Mesodermal cell (in vitro differentiated cells): ENCODE measurements around the gene PCDH9.

ENCODE experiments used
- H3K27ac ChIP-seq: 2 replicates; pipeline ENCODE4 v1.7.0; 2013; ENCODE audit warnings: mild to moderate bottlenecking, low read depth, low read length, moderate library complexity; ENCODE audit not compliant: severe bottlenecking
- H3K36me3 ChIP-seq: 2 replicates; pipeline ENCODE4 v1.7.1; 2013; ENCODE audit warnings: mild to moderate bottlenecking, low read length, moderate library complexity; ENCODE audit not compliant: control insufficient read depth, insufficient read depth
- H3K4me1 ChIP-seq: one replicate; pipeline ENCODE4 v1.7.1; 2013; ENCODE audit warnings: mild to moderate bottlenecking, low read length; ENCODE audit not compliant: insufficient read depth, control insufficient read depth, poor library complexity, severe bottlenecking
- H3K4me3 ChIP-seq: 2 replicates; pipeline ENCODE4 v1.7.0; 2013; ENCODE audit warnings: low read length, control low read depth, mild to moderate bottlenecking; ENCODE audit not compliant: insufficient read depth, poor library complexity, severe bottlenecking; ENCODE audit errors: extremely low read depth
- H3K9me3 ChIP-seq: 2 replicates; pipeline ENCODE4 v1.7.1; 2013; ENCODE audit warnings: mild to moderate bottlenecking, low read length, moderate library complexity; ENCODE audit not compliant: control insufficient read depth
- WGBS, 2 experiments: methylation state at CpG; one replicate each; pipeline ENCODE4 v1.1.5; 2013; ENCODE audit warnings: missing lambda C conversion rate in 2 of 2; ENCODE audit not compliant: insufficient coverage in 2 of 2; 5-methylcytosine and 5-hydroxymethylcytosine counted together

PCDH9 gene

GRCh38 chr13:66675620-66676019, 554.5 kb downstream of the PCDH9 start:
- no peak overlapping the region for H3K27ac ChIP-seq
- H3K36me3 ChIP-seq = no peaks in the 10 kb centered on the region
- H3K4me1 ChIP-seq = no peaks in the 10 kb centered on the region
- 89 to 97% methylated on average over 3 to 4 of the region's 4 CpGs for WGBS, 2 experiments
- no peak overlapping the region for H3K4me3 ChIP-seq
- H3K9me3 ChIP-seq = no peaks in the 10 kb centered on the region

- no peaks in the 10 kb centered on the region for H3K9me3 ChIP-seq
- no peak overlapping the region for H3K4me3 ChIP-seq
- WGBS, 2 experiments = 80% methylated on average over 1 of the region's 1 CpG; no CpG with 5 or more reads in 1 of the 2 experiments
- H3K36me3 ChIP-seq = no peaks in the 10 kb centered on the region
- H3K27ac ChIP-seq = no peak overlapping the region
- no peaks in the 10 kb centered on the region for H3K4me1 ChIP-seq
Measured at GRCh38 chr13:66673401-66673800, 556.7 kb downstream of the PCDH9 start.

- H3K36me3 ChIP-seq = no peaks in the 10 kb centered on the region
- WGBS, 2 experiments = 51 to 67% methylated on average over 2 to 3 of the region's 5 CpGs
- peak overlapping the region; percentile 50 for H3K27ac ChIP-seq
- no peaks in the 10 kb centered on the region for H3K9me3 ChIP-seq
- no peak overlapping the region for H3K4me3 ChIP-seq
- H3K4me1 ChIP-seq = peaks cover 5% of the 10 kb centered on the region
Measured at GRCh38 chr13:66665991-66666390, 564.1 kb downstream of the PCDH9 start.

GRCh38 chr13:66663711-66664110, 566.4 kb downstream of the PCDH9 start:
- H3K36me3 ChIP-seq = no peaks in the 10 kb centered on the region

GRCh38 chr13:66663206-66663605, 566.9 kb downstream of the PCDH9 start:
- 80% methylated on average over 1 of the region's 2 CpGs; no CpG with 5 or more reads in 1 of the 2 experiments for WGBS, 2 experiments
- Histone ChIP-seq H3K4me3 (no peak overlapping the region), H3K27ac (no peak overlapping the region), H3K36me3 (no peaks in the 10 kb centered on the region), H3K4me1 (peaks cover 13% of the 10 kb centered on the region), H3K9me3 (no peaks in the 10 kb centered on the region)

More at GRCh38 chr13:66663711-66664110, 566.4 kb downstream of the PCDH9 start:
- Histone ChIP-seq H3K9me3 (no peaks in the 10 kb centered on the region), H3K27ac (no peak overlapping the region), H3K4me3 (no peak overlapping the region), H3K4me1 (peaks cover 13% of the 10 kb centered on the region)

GRCh38 chr13:66661336-66661735, 568.8 kb downstream of the PCDH9 start:
- H3K4me3 ChIP-seq = no peak overlapping the region
- H3K4me1 ChIP-seq = peaks cover 21% of the 10 kb centered on the region
- no peaks in the 10 kb centered on the region for H3K36me3 ChIP-seq
- H3K27ac ChIP-seq = peak overlapping the region; percentile 16
- no CpG with 5 or more reads among the region's 2 CpGs for WGBS, 2 experiments
- H3K9me3 ChIP-seq = no peaks in the 10 kb centered on the region

GRCh38 chr13:66660468-66660813, 569.7 kb downstream of the PCDH9 start:
- Histone ChIP-seq H3K4me1 (peaks cover 21% of the 10 kb centered on the region), H3K27ac (no peak overlapping the region), H3K9me3 (no peaks in the 10 kb centered on the region), H3K4me3 (no peak overlapping the region), H3K36me3 (no peaks in the 10 kb centered on the region)

GRCh38 chr13:66659701-66660467, 570.3 kb downstream of the PCDH9 start:
- Histone ChIP-seq H3K27ac (peak overlapping the region; percentile 23), H3K4me3 (no peak overlapping the region), H3K9me3 (no peaks in the 10 kb centered on the region), H3K36me3 (no peaks in the 10 kb centered on the region), H3K4me1 (peaks cover 20% of the 10 kb centered on the region)
- 90 to 100% methylated on average over 1 to 2 of the region's 7 CpGs for WGBS, 2 experiments

- Histone ChIP-seq H3K4me3 (no peak overlapping the region), H3K27ac (peak overlapping the region; percentile 23), H3K36me3 (no peaks in the 10 kb centered on the region), H3K9me3 (no peaks in the 10 kb centered on the region), H3K4me1 (peaks cover 20% of the 10 kb centered on the region)
- WGBS, 2 experiments = 90 to 100% methylated on average over 1 to 2 of the region's 2 CpGs
Measured at GRCh38 chr13:66659286-66659685, 570.9 kb downstream of the PCDH9 start.

GRCh38 chr13:66657165-66657881, 572.8 kb downstream of the PCDH9 start:
- Histone ChIP-seq H3K36me3 (no peaks in the 10 kb centered on the region), H3K4me1 (peaks cover 20% of the 10 kb centered on the region), H3K27ac (peak overlapping the region; percentile 52), H3K9me3 (no peaks in the 10 kb centered on the region), H3K4me3 (no peak overlapping the region)
- WGBS, 2 experiments = 80 to 94% methylated on average over 3 to 4 of the region's 6 CpGs

GRCh38 chr13:66655847-66656454, 574.2 kb downstream of the PCDH9 start:
- Histone ChIP-seq H3K27ac (no peak overlapping the region), H3K9me3 (no peaks in the 10 kb centered on the region), H3K36me3 (no peaks in the 10 kb centered on the region), H3K4me1 (peaks cover 20% of the 10 kb centered on the region), H3K4me3 (no peak overlapping the region)
- WGBS, 2 experiments = 100% methylated on average over 1 of the region's 2 CpGs; no CpG with 5 or more reads in 1 of the 2 experiments
